GM21825 (cell line): ENCODE measurements around the gene NACA.

Experiments
- ATAC-seq: cut with Tn5 transposase; IDR thresholded peaks from one replicate; pipeline ENCODE4 v1.9.1; 2021; ENCODE audit warnings: mild to moderate bottlenecking, moderate library complexity; ENCODE audit not compliant: unreplicated experiment

NACA gene

DNA sequence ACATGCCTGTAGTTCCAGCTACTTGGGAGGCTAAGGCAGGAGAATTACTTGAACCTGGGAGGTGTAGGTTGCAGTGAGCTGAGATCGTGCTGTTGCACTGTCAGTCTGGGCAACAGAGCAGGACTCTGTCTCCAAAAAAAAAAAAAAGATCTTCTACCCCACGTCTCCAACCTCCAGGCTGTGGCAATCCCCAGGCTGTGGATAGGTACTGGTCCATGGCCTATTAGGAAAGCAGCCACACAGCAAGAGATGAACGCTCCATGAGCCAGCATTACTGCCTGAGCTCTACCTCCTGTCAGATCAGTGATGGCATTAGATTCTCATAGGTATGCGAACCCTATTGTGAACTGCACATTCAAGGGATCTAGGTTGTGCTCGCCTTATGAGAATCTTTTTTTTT is 30.9 kb downstream of the NACA start:
- ATAC-seq: no peak

DNA sequence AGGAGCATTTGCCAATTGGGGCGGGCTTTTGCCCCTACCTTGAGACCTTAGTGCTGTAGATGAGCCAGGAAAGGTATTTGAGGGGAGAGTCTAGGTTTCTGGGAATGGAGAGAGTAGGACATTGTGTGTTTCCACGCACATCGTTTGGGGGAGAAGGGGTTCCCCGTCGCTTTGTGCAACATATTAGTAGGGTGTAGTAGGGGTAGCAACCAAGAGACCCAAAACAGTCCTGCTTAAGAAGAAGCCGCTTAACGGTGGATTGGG is 36.3 kb downstream of the NACA start:
- peak; percentile 0 for ATAC-seq

DNA sequence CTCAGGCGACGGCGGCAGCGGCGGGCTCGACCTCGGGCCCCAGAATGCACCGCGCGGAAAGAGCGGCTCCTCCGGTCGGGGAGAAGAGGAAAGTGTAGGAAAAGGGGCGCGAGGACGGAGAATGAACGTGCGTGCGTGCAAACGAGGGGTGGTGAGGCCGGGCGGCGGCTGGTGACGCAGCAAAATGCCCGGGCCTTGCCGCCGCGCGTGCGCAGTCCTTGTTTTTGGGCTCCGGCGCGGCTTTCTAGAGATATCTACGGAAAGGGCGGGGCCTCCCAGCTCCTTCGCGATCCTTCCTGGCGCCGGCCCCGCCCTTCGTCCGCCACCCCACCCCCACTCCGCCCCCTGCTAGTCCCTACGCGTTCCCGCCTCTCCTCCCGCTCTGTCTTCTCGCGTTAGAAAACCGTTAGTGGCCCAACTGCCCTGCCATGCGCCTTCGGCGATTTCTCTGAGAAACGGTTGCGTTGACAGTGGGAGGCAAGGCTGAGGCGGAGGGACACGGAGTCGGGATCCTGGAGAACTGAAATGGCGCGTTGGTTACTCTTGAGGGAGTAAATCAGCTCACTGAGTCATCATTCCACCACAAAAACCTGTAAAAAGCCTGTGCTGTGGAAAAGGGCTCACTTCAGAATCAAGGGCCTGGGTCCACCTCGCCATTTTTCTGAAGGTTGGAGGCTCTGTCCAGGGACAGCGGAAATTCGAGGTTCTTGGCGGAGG is 36.8 kb downstream of the NACA start, which contains the start of gene PTGES3:
PTGES3 (minus strand) TSS at position 156 of the 717 bp plus-strand sequence. CDS start 285 bp downstream, outside the sequence.
- ATAC-seq: peak; percentile 57

DNA sequence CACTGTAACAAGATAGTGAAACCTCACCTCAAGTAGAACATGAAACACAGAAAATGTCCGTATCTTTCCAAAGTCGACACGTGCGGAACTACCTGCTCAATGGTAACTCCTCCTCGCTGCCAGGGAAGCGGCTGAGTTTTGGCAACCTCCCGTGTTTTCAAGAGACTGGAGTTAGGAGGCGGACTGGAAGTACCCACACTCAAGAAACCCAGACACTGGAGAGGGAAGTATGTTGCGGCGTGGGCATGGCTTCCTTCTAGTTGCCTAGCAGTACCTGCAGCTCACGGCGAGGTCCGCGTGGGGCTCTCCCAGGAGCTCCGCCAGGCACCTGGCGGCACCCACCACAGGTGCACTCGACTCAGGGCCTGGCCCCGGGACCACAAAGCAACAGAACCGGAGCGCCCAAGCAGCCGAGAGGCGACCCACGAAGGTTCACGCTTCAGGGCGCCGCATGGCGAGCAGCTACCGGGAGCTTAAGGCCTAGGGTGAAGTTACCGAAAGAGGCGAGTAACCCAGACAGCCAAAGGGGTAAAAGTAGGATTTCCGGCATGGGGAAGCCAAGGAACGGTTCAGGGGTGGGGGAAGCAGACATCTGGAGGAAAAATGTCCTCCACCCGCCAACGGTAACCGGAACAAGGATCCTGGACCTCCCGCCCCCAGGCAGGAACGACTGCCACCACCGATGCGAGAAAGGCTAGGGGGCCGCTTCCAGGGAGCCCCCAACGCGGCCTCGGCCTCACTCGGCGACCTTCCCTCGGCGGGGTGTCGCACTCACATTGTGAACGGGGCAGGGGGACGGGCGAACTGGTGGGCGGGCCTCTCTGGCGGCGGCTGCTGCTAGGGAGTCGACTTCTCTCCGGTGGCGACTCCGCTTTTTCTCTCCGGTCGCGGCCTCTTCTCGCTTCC is 37.6 kb downstream of the NACA start:
- ATAC-seq: peak; percentile 16

DNA sequence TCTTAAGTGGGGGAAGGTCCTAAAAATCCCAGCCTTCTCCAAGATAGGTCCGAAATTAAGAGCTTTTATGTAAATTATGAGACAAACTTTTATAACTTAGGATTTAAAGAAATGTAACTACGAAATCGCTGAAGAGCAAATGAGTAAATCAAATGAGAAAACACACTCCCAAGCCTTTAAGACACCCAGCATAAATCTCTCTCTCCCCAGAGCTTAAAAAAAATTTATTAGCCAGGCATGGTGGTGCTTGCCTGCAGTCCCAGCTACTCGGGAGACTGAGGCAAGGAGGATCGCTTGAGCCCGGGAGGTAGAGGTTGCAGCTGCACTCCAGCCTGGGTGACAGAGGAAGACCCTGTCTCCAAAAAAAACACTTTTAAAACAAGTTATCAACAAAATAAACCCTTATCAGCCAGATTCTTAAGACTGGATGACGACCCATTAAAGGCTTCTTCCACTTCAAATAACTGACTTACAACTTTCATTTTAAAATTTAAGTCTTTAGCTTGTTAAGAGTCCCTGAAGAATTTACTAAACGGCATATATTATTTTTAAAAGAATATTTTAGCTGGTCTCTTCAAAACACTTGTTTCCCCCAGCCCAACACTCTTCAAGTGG is 40.2 kb downstream of the NACA start:
- ATAC-seq: no peak

DNA sequence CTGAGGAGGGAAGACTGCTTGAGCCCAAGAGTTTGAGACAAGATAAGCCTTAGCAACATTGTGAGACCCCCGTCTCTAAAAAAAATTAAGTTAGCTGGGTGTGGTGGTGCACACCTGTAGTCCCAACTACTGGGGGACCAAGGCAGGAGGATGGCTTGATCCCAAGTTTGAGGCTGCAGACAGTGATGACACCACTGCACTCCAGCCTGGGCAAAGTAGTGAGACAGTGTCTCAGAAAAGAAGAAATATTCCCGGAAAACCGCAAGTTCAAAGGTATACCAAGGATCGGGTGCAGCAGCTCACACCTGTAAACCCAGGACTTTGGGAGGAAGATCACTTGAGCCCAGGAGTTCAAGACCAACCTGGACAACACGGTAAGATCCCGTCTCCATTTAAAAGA is 42.8 kb downstream of the NACA start:
- ATAC-seq: no peak

DNA sequence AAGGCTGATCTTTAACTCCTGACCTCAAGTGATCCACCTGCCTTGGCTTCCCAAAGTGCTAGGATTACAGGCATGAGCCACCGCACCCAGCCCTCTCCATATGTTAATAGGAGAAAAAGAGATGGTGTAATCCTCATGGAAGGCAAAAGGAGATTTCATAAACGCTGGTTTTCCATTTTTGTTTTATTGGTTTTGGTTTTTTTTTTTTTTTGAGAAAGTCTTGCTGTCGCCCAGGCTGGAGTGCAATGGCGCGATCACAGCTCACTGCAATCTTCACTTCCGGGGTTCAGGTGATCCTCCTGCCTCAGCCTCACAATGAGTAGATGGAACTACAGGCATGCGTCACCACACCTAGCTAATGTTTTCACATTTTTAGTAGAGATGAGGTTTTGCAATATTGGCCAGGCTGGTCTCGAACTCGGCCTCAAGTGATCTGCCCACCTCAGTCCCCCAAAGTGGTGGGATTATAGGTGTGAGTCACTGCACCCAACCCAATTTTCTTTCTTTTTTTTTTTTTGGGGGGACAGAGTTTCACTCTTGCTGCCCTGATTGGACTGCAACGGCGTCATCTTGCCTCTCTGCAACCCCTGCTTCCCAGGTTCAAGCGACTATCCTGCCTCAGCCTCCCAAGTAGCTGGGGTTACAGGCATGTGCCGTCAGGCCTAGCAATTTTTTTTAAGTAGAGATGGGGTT is 45.1 kb downstream of the NACA start:
- ATAC-seq: no peak

DNA sequence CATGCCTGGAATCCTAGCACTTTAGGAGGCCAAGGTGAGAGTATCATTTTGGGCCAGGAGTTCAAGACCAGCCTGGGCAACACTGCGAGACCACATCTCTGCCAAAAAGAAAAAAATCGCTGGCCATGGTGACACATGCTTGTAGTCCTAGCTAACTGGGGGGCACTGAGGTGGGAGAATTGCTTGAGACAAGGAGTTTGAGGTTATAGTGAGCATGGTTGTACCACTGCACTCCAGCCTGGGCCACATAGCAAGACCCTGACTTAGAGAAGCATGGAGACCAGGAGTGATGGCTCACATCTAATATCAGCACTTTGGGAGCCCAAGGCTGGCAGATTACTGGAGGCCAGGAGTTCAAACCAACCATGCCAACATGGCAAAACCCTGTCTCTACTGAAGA is 46.2 kb downstream of the NACA start:
- ATAC-seq: no peak

DNA sequence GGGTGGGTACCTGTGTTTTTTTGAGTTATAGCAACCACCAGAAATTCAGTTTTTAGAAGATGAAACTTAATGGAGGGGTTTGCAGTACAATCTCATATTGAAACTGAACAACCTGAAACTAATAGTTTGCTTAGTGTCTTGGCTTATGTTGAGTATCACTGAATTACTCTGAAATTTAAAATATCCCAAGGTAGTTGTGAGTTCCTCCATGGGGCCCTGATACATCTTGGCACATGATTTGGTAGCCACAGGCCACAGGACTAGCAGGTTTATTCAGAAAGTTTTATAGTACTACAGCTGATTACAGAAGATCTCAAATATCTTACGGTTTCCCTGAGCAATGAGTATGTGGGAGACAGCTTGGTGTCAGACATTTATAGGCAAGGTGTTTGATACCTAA is 47.4 kb downstream of the NACA start:
- peak; percentile 68 for ATAC-seq

DNA sequence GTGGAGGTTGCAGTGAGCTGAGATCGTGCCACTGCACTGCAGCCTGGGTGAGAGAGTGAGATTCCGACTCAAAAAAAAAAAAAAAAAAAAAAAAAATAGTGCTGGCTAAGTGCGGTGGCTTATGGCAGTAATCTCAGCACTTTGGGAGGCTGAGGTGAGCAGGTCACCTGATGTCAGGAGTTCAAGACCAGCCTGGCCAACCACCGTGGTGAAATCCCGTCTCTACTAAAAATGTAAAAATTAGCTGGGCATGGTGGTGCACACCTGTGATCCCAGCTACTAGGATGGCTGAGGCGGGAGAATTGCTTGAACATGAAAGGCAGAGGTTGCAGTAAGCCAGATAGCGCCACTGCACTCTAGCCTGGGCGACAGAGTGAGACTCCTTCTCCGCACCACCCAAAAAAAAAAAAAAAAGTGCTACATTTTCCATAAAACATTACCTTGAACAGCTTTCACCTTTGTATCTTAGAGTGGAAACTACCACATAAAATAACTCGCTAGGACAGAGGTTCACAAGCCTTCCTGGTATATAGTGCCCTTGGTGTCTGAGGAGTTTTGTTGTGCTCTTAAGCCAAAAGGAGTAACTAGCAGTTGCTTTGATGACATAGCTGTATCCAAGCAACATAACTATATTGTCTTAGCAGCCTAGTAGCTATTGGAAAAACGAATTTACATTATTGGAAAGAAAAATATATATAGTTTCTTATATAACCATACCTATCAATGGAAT is 48.1 kb downstream of the NACA start:
- no peak for ATAC-seq

DNA sequence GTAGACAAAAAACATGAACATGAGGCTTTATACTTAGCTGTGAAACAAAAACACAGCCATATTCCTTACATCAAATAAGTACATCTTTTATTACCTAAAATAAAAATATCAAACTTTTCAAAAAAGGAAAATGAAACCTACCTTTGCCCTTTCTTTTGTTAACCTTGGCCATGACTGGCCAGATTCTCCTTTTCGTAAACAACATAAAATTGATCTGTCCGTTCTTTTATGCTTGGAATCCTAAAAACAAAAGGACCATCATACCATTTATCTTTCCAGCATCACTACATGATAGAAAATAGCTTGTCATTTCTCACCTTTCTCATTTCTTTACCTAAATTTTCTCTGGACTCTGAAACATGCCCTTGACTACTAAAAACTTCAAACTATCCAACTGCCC is 53.5 kb downstream of the NACA start:
- ATAC-seq: no peak

DNA sequence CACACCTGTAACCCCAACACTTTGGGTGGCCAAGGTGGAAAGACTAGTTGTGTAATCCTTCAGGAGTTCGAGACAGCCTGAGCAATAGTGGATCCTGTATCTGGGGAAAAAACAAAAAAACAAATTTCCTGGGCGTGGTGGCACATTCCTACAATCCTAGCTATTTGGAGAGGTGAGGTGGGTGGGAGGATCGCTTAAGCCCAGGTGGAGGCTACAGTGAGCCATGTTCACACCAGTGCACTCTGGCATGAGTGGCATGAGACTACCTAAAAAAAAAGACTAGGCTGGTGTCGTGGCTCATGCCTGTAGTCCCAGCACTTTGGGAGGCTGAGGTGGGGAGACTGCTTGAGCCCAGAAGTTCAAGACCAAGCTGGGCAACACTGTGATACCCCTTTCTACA is 54.3 kb downstream of the NACA start:
- no peak for ATAC-seq

DNA sequence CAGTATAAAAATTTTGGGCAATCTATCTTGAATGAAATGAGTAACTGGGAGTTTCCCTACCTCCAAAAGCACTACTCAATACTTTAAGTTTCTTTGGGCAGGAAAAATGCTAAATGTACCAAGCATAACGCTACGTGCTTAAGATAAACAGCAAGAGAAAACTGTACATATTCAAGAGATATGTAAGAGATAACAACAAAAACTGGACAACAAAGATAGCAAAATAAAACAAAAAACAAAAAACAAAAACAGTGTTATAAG is 57.0 kb downstream of the NACA start:
- no peak for ATAC-seq
